OCI-LY7 (cell line): ENCODE results near the gene SERP2.

Experiments
- CTCF ChIP-seq: fragments of 200-600 bp; sonication (generic); conservative IDR thresholded peaks from 2 replicates; pipeline ENCODE4 v1.5.1; 2014; ENCODE audit warnings: mild to moderate bottlenecking, antibody characterized with exemption, low read length, moderate library complexity, mixed read lengths
- EZH2phosphoT487 ChIP-seq: fragments of 200-600 bp; sonication (generic); IDR thresholded peaks from 2 replicates; pipeline ENCODE4 v1.6.1; 2018; ENCODE audit warnings: low read depth, borderline replicate concordance, mild to moderate bottlenecking, mixed run types, antibody characterized with exemption, low read length, moderate library complexity, mixed read lengths

DNA sequence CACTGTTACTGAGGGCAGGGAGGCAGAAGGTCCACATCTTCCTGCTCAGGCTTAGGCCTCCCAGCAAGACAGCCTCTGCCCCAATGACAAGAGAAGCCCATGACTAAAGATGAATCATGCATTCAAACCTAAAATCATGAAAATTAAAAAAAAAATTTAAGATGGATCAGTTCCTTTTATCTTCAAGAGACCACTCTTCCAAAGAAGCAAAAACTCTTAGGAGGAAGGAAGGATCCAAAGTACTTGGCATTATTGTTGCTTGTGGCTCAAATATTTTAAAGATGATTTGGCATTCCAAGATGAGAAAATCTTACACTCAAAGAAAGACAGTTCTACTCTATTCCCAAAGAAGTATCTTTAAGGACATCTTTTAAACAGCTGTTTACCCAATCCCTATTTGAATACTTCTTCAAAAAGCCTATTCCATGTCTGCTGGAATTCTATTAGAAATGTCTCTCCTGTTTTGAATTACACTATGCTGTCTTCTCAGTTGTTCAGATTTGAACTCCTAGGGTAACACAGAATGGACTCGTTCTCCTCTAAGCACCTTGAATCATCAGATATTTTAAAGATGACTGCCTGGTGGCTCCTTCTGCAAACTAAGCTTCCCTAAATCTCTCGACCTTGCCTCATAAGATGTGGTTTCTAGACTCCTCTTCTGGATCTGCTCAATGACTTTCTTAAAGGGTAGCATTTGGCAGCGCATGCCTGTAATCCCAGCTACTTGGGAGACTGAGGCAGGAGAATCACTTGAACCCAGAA, 7.0 kb downstream of the SERP2 start:
- no peak for TF ChIP-seq CTCF
- TF ChIP-seq EZH2phosphoT487 = no peak
